Mesenteric fat pad (tissue), 1 donor: ENCODE measurements around the gene MICALL2. TPM values are rescaled to one million over a fixed set of nuclear protein-coding genes. Genes with fewer than 3 reads are reported as not detected.

Source experiments
- DNase-seq: peaks from one replicate; pipeline ENCODE4 v3.0.0-alpha.2; 2020; ENCODE audit warnings: low spot score
- total RNA-seq: library from RNA; stranded (reverse); fragmentation: NEBNext Ultra II Directional; extraction: Animal tissue kit (Norgen Biotek cat#: 25700); gene quantifications from one replicate; pipeline ENCODE4 v1.2.1, GENCODE V29; 2021
- donor health status: DM: yes; HTN: yes; CAD: no.

Gene MICALL2
- total RNA-seq, 1 donor from 2014 or later = 28.2 TPM

DNA sequence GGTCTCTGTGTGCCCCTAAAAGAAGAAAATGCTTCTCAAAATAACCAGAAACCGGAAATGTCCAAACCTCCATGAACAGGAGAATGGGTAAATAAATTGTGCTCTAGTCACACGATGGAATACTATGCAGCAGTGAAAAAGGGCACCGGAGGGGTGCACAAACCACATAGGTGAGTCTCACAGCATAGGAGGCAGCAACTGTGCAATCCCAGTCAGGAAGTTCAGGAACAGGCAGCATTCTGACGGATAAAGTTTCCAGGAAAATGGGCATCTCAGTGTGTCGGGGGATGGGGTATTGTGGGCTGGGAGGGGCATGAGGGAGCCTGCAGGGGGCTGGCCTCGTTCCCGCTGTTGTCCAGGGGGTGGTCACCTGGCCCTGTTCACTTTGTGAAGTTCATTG is 63.1 kb downstream of the MICALL2 start:
- DNase-seq = no peak

DNA sequence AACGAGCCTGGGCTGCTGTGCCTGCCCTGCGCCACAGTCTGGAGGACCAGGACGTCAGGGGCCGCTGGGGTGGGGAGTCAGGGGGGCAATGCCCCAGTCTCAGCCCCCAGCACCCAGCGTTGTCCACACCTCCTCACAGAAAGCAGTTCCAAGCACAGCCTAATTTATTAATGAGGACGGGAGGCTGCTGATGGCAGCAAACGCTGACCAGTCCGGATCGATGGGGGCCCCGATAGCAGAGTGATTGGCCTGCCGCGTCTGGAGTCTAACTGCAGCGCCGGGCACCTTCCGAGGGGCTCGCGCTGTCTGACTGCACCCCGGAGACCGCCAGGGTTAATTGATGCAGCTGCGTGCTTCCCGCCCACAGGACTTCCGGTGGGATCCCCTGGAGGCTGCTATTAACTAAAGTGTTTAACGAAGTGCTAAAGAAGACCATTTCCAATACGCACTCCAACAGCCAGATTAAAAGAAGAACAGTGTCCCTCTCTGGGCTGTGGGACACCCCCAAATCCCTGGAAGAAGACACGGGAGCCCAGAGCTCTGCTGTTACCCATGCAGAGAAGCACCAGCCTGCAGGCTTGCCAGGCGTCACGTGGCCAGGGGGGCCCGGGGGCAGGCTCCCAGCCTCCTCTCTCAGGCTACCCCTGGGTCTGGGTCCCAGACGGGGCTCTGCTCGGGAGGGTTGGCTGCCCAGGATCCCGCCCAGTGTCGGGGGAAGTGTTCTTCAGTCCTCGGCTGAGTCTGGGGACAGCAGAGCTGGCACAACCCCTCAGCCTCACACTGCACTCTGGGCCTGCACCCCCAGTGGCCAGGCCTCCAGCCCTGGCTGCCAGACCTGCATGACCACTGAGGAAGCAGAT is 63.8 kb downstream of the MICALL2 start:
- no peak for DNase-seq

DNA sequence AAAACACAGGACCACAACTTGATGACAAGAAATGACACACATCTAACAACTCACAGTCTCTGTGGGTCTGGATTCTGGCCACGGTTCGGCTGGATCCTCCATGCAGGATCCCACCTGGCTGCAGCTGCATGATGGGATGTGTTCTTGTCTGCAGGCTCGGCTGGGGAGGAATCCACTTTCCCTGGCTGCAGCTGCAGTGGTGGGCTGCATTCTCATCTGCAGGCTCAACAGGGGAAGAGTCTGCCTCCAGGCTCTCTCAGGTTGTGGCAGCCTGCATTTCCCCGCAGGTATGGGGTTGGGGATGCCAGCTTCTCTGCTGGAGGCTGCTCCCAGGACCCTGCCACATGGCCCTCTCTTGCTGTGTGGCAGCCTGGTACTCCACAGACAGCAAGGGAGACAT is 64.9 kb downstream of the MICALL2 start:
- DNase-seq = no peak

GRCh38 chr7:1393421-1393820 is 65.8 kb downstream of the MICALL2 start:
- DNase-seq = no peak

GRCh38 chr7:1392556-1392955 is 66.7 kb downstream of the MICALL2 start:
- DNase-seq = no peak

GRCh38 chr7:1391449-1391848 is 67.8 kb downstream of the MICALL2 start:
- no peak for DNase-seq

DNA sequence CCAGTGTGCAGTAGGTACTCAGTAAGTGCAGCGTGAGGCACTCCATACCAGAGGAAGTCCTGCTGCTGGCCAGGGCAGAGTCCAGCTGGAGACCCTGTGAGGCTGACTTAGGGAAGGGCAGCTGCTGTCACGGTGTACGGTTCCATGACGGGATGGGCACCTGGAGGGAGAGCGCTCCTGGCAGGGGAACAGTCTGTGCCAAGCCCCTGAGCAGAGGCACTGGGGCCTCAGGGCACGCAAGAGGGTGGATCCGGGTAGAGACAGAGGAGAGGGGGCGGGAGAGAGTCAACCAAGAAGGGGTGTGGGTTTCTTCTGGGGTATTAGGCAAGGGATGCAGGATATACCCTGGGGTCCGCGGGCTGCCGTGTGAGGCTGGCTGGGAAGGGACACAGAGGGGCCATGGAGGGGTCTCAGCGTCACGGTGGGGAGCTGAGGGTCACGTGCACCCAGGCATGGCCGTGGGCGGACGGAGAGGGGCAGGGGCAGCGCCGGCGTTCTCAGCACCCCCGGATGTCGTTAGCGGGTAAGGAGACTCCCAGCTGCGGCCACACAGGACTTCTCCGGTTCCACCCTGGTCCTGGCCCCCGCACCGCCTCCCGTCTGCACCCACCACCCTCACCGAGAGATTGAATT is 70.5 kb downstream of the MICALL2 start:
- DNase-seq = no peak

GRCh38 chr7:1388021-1388702 is 71.1 kb downstream of the MICALL2 start:
- DNase-seq = no peak

DNA sequence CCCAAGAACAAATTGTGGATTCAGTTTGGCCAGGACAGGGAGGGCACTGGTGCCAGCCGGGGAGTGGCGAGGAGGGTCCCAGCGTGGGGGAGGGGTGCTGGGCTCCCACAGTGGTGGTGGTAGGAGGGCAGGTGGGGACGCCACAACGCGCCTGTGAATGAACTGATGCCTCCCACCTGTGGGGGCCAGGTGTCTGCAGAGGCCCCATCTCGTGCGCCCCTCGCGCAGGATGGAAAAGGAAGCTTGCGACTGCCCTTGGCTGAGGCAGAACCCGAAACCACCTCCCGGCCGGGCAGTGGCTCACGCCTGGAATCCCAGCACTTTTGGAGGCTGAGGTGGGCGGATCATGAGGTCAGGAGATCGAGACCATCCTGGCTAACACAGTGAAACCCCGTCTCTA is 72.0 kb downstream of the MICALL2 start:
- DNase-seq = no peak

- no peak for DNase-seq
Measured at GRCh38 chr7:1386623-1387220, 72.5 kb downstream of the MICALL2 start.

GRCh38 chr7:1385809-1386622 is 73.3 kb downstream of the MICALL2 start:
- DNase-seq = no peak

DNA sequence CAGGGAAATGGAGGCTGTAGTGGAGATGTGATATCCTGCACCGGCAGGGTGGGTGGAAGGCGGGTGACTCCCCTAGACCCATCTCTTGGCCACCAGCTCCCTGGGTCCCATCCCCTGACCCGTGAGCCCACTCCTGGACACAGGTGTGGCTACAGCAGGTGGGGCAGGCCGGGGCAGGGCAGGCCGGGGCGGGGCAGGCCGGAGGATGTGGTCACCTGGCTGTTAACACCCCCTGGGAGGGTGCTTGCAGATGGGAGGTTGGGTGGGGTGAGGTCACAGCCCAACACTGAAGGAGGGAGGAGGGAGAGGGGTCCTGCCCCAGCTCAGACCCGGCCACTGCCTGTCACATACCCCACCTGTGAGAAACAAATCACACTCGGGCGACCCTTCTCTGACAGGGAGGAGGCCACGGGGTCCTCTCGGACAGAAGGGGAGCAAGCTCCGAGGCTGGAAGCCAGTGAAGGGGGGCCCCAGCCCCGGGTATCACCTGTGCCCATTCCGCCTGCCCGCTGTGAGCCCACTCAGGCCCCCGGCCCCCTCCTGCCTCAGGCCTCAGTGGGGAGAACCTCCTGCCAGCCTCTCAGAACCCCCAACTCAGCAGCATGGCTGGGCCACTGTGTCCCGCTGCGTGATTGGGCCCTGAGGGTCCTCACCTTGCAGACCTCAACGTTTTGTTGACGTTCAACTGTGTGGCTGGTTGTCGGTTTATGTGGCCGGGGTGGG is 74.0 kb downstream of the MICALL2 start:
- no peak for DNase-seq

Other genes with a start within 250 kb of the MICALL2 start
- not detected for gene UNCX, start 226.6 kb downstream of the MICALL2 start, total RNA-seq
- gene INTS1, start 44.9 kb upstream of the MICALL2 start, total RNA-seq = 56.3 TPM
- gene MAFK, start 71.2 kb upstream of the MICALL2 start, total RNA-seq = 63.4 TPM
- 0.16 TPM for gene TMEM184A, start 96.7 kb upstream of the MICALL2 start, total RNA-seq
- 17.8 TPM for gene PSMG3, start 110.6 kb upstream of the MICALL2 start, total RNA-seq
- gene ELFN1, start 210.8 kb upstream of the MICALL2 start, total RNA-seq = 3.7 TPM